HFFc6 (cell line): ENCODE measurements around the gene ARHGAP44. TPM values are rescaled to one million over a fixed set of nuclear protein-coding genes. Genes with fewer than 3 reads are reported as not detected.
A peak's percentile ranks its signal among the peaks of the same experiment; 100 is the strongest.

Source experiments
- DNase-seq: peaks from one replicate; pipeline ENCODE4 v3.0.0-alpha.2; 2018
- H3K27ac Mint-ChIP-seq: 2 replicates; pipeline ENCODE4 v1.8.0; 2020; ENCODE audit warnings: mild to moderate bottlenecking, mixed read lengths
- H3K27me3 Mint-ChIP-seq: 2 replicates; pipeline ENCODE4 v1.8.0; 2021; ENCODE audit warnings: mild to moderate bottlenecking, moderate library complexity, mixed read lengths; ENCODE audit not compliant: insufficient read depth
- H3K36me3 Mint-ChIP-seq: 2 replicates; pipeline ENCODE4 v1.8.0; 2021; ENCODE audit warnings: low read depth, mixed read lengths
- H3K4me1 Mint-ChIP-seq: 2 replicates; pipeline ENCODE4 v1.8.0; 2020; ENCODE audit warnings: low read depth, mixed read lengths
- H3K4me3 Mint-ChIP-seq: 2 replicates; pipeline ENCODE4 v1.8.0; 2020; ENCODE audit warnings: mild to moderate bottlenecking, moderate library complexity, mixed read lengths
- H3K9me3 Mint-ChIP-seq: 2 replicates; pipeline ENCODE4 v1.8.0; 2020; ENCODE audit warnings: mild to moderate bottlenecking, mixed read lengths
- total RNA-seq, 6 experiments: library from RNA; stranded (reverse); fragmentation: NEBNext Ultra II Directional; extraction: Animal tissue kit (Norgen Biotek cat#: 25700); gene quantifications; 2 replicates in 1 of 6; 3 replicates in 5 of 6; pipeline ENCODE4 v1.2.3, GENCODE V29; 2021
- TF ChIP-seq, protein P1 (sequence below): fragments of 200-600 bp; sonication (generic); IDR thresholded peaks from 2 replicates; pipeline ENCODE4 v1.5.0; 2021; ENCODE audit warnings: antibody characterized with exemption, mild to moderate bottlenecking

The ARHGAP44 gene
- total RNA-seq, 6 experiments from 2014 or later = 0.43 to 1.3 (median 0.68) TPM

DNA sequence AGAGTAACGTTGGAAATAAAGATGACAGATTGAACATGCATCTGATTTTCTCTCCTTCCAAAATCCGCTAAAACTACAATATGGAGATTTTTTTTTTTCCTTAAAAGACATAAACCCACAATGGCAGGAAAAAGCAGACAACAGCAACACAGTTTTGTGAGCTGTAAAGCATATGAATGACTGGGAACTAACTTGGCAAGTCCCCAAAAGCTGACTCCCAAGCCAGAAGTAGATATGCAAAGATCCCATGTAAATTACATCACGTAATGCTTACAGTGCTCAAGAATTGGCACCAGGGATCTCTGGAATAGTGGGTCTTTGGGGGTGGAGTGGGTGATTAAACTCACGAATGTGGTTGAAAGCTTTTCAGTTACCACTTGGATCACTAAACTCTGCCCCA lies 121.9 kb downstream of the ARHGAP44 start:
- Mint-ChIP-seq H3K9me3 (peaks cover 3% of the 10 kb centered on the region; the same call in 1 of the 2 replicates), H3K4me3 (no peak overlapping the region), H3K27me3 (peaks cover 5% of the 10 kb centered on the region), H3K36me3 (no peaks in the 10 kb centered on the region), H3K4me1 (no peaks in the 10 kb centered on the region), H3K27ac (no peak overlapping the region)
- TF ChIP-seq, protein P1, sequence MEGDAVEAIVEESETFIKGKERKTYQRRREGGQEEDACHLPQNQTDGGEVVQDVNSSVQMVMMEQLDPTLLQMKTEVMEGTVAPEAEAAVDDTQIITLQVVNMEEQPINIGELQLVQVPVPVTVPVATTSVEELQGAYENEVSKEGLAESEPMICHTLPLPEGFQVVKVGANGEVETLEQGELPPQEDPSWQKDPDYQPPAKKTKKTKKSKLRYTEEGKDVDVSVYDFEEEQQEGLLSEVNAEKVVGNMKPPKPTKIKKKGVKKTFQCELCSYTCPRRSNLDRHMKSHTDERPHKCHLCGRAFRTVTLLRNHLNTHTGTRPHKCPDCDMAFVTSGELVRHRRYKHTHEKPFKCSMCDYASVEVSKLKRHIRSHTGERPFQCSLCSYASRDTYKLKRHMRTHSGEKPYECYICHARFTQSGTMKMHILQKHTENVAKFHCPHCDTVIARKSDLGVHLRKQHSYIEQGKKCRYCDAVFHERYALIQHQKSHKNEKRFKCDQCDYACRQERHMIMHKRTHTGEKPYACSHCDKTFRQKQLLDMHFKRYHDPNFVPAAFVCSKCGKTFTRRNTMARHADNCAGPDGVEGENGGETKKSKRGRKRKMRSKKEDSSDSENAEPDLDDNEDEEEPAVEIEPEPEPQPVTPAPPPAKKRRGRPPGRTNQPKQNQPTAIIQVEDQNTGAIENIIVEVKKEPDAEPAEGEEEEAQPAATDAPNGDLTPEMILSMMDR = no peak
- DNase-seq = no peak

DNA sequence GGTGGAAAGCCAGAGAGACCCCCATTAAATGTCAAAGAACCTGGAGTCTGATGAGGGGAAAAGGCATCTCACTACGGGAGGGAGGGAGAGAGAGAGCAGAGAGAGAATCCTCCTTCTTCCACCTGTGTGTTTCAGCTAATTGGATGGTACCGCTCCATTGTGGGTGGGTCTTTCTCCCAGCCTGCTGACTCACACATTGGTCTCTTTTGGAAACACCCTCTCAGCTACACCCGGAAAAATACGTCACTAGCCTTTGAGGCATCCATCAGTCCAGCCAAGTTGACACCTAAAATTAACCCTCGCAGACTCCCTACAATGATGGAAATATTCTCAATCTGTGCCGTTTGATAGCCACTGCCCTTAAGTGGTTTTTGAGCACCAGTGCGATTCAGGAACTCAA lies 128.1 kb downstream of the ARHGAP44 start:
- DNase-seq = no peak
- Mint-ChIP-seq H3K9me3 (no peaks in the 10 kb centered on the region; the same call in 1 of the 2 replicates), H3K27me3 (peaks cover 6% of the 10 kb centered on the region), H3K27ac (no peak overlapping the region), H3K4me3 (no peak overlapping the region), H3K4me1 (peaks cover 9% of the 10 kb centered on the region), H3K36me3 (no peaks in the 10 kb centered on the region)
- TF ChIP-seq, protein P1 = no peak

DNA sequence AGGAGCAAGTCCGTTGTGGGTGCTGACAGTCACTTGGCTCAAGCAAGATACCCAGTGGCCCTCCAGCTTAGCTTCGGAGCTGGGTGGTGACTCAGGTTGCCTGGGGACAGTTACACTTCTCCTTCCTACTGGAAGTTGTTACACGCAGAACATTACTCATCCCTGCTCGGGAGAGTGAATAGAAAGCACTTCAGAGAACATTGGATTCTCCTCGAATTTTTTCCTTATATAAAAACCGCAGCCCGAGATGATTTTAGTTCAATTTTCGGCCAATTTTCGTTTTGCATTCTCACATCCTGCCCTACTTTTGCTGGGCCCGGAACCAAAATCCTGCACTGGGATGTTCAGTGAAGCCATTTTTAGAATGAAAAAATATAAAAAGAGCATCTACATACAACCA lies 128.8 kb downstream of the ARHGAP44 start:
- peak; percentile 46 for DNase-seq
- H3K9me3 Mint-ChIP-seq = no peaks in the 10 kb centered on the region; the same call in 1 of the 2 replicates
- peaks cover 6% of the 10 kb centered on the region for H3K27me3 Mint-ChIP-seq
- no peak overlapping the region for H3K27ac Mint-ChIP-seq
- TF ChIP-seq, protein P1 = no peak
- no peaks in the 10 kb centered on the region for H3K36me3 Mint-ChIP-seq
- peaks cover 9% of the 10 kb centered on the region for H3K4me1 Mint-ChIP-seq
- no peak overlapping the region; the same call in 1 of the 2 replicates for H3K4me3 Mint-ChIP-seq

DNA sequence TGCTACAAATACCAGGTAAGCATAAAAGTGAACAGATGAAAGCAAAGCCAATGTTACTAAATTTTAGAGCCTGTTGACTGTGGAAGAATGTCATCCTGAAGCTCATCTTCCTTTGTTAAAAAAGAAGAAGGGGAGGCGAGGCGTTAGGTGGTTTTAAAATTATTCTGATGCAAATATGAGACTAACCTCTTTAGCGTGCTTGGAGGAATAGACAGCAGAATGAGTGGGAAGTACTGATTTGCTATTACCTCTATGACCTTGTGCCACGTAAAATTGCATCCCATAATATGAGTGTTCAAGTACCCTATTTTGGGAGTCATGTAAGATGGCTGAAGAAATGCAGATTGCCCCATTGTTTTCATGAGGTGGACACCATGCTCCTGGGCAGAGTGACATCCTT lies 132.8 kb downstream of the ARHGAP44 start:
- H3K27ac Mint-ChIP-seq = no peak overlapping the region
- H3K4me1 Mint-ChIP-seq = peaks cover 9% of the 10 kb centered on the region
- H3K27me3 Mint-ChIP-seq = peaks cover 3% of the 10 kb centered on the region
- no peaks in the 10 kb centered on the region for H3K36me3 Mint-ChIP-seq
- H3K4me3 Mint-ChIP-seq = no peak overlapping the region
- TF ChIP-seq, protein P1 = no peak
- H3K9me3 Mint-ChIP-seq = no peaks in the 10 kb centered on the region; the same call in 1 of the 2 replicates
- DNase-seq = no peak

DNA sequence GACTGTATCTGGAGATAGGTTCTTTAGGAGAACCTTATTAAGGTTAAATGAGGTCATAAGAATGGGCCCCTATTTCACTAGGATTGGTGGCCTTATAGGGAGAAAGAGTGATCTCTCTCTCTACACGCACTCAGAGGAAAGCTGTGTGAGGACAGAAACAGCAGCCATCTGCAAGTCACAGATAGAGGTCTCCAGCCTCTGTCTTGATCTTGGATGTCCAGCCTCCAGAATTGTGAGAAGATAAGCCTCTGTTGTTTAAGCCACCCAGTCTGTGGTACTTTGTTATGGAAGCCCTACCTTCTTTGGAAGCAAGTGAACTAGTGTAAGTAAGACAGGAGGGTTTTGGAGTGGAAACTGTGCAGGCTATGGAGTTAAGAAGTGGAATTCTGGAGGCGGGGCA lies 135.3 kb downstream of the ARHGAP44 start:
- H3K4me3 Mint-ChIP-seq = no peak overlapping the region

More for the DNA sequence above, 135.3 kb downstream of the ARHGAP44 start:
- H3K36me3 Mint-ChIP-seq = no peaks in the 10 kb centered on the region
- H3K4me1 Mint-ChIP-seq = no peaks in the 10 kb centered on the region
- H3K27ac Mint-ChIP-seq = no peak overlapping the region
- TF ChIP-seq, protein P1 = no peak
- no peaks in the 10 kb centered on the region for H3K9me3 Mint-ChIP-seq
- H3K27me3 Mint-ChIP-seq = peaks cover 3% of the 10 kb centered on the region
- DNase-seq = no peak
